IgD-negative memory B cell (primary cell): ENCODE data around the gene BORCS8. TPM values are rescaled to one million over a fixed set of nuclear protein-coding genes. Genes with fewer than 3 reads are reported as not detected.

Experiments
- H3K27ac Mint-ChIP-seq, 3 donors: one replicate each; pipeline ENCODE4 v1.8.0; 2020 to 2022; ENCODE audit warnings: mild to moderate bottlenecking in 3 of 3, mixed read lengths in 3 of 3, moderate library complexity in 1 of 3
- H3K27me3 Mint-ChIP-seq: one replicate; pipeline ENCODE4 v1.8.0; 2021; ENCODE audit warnings: mixed read lengths
- H3K36me3 Mint-ChIP-seq: one replicate; pipeline ENCODE4 v1.8.0; 2020; ENCODE audit warnings: mild to moderate bottlenecking, mixed read lengths
- H3K4me1 Mint-ChIP-seq, 3 donors: one replicate each; pipeline ENCODE4 v1.8.0; 2020 to 2022; ENCODE audit warnings: mixed read lengths in 3 of 3, mild to moderate bottlenecking in 1 of 3
- H3K4me3 Mint-ChIP-seq, 4 donors: one replicate each; pipeline ENCODE4 v1.8.0; 2020 to 2022; ENCODE audit warnings: mild to moderate bottlenecking in 4 of 4, mixed read lengths in 4 of 4, moderate library complexity in 3 of 4
- H3K9me3 Mint-ChIP-seq, 3 donors: one replicate each; pipeline ENCODE4 v1.8.0; 2020 to 2021; ENCODE audit warnings: mixed read lengths in 3 of 3, mild to moderate bottlenecking in 1 of 3
- polyA plus RNA-seq: library from polyadenylated mRNA; unstranded; fragments of 300-500 nt; fragmentation: Illumina TruSeq; gene quantifications from one replicate; pipeline ENCODE4 v1.2.3, GENCODE V29; 2021

BORCS8 gene
- polyA plus RNA-seq, 1 donor from 2014 or later = 21.6 TPM

DNA sequence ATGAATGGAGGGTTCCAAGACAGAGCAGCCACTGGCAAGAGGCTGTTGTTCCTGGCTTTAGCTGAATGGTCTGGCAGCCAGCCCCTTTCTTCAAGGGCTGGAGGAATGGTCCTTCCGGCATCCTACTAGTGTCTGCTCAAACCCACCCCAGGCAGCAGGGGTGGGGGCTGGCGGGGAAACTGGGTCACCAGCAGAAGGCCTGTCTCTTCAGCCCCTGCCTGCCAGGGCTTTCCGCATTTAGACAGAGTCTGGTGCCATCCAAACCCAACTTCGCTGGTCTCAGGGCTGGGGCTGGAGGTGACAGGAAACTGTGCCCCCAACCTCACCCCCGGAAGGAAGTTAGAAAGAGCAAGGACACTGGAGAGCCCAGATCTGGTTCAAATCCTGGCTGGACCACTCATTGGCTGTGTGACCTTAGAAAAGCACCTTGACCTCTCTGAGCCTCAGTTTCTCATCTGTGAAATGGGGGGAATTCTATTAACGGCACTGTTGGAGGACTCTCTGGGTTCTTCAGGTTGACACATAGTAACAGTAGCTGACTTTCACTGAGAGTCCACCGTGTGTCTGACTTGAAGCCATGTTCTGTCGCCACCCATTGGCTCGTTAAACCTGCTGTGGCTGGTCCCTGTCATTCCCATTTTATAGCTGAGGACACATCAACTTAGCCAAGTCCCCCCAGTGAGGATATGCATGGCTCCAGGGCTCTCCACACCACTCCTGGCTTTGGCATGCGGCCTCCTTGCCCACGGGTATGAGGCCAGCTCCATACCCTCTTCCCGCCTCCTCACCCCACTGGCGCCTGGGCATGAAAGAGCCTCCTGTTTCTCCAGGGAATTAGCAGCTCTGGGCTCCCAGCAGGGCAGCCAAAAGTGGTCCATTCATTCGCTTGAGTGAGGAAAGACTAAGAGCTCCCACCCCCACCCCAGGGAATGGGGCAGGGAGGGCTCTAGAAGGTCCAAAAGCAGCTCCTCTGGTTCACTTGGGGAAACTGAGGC lies 13.8 kb upstream of the BORCS8 start:
- H3K27ac Mint-ChIP-seq = peak overlapping the region in 2 of 3 donors; percentile 21 to 57
- H3K4me1 Mint-ChIP-seq = peaks cover 20 to 24% (median 23%) of the 10 kb centered on the region in 3 donors
- no peaks in the 10 kb centered on the region for H3K36me3 Mint-ChIP-seq
- peaks cover 12% of the 10 kb centered on the region for H3K27me3 Mint-ChIP-seq
- peak overlapping the region in 2 of 4 donors; percentile 22 to 69 for H3K4me3 Mint-ChIP-seq
- peaks cover 0 to 4% (median 4%) of the 10 kb centered on the region in 3 donors for H3K9me3 Mint-ChIP-seq

DNA sequence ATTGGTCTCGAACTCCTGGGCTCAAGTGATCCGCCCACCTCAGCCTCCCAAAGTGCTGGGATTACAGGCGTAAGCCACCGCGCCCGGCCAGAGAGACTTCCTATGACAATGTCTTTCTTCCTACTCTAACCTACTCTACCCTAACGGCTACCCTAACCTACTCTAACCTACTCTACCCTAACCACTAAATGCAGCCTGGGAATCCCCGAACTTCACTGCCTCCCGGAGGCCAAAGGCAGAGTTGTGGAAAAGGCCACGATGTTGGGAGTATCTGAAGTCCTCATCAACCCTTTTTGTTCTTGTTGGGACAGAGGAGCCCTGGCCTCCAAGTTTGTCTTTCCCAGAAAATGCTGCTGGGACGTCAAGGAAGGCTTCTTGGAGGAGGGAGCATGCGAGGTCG lies 12.2 kb upstream of the BORCS8 start:
- H3K27ac Mint-ChIP-seq = peak overlapping the region in 1 of 3 donors; percentile 96
- peak overlapping the region; percentile 67 to 96 (median 81) for H3K4me3 Mint-ChIP-seq
- peaks cover 8% of the 10 kb centered on the region for H3K27me3 Mint-ChIP-seq
- peaks cover 0 to 4% (median 4%) of the 10 kb centered on the region in 3 donors for H3K9me3 Mint-ChIP-seq
- H3K4me1 Mint-ChIP-seq = peaks cover 22 to 24% (median 23%) of the 10 kb centered on the region in 3 donors
- H3K36me3 Mint-ChIP-seq = no peaks in the 10 kb centered on the region

DNA sequence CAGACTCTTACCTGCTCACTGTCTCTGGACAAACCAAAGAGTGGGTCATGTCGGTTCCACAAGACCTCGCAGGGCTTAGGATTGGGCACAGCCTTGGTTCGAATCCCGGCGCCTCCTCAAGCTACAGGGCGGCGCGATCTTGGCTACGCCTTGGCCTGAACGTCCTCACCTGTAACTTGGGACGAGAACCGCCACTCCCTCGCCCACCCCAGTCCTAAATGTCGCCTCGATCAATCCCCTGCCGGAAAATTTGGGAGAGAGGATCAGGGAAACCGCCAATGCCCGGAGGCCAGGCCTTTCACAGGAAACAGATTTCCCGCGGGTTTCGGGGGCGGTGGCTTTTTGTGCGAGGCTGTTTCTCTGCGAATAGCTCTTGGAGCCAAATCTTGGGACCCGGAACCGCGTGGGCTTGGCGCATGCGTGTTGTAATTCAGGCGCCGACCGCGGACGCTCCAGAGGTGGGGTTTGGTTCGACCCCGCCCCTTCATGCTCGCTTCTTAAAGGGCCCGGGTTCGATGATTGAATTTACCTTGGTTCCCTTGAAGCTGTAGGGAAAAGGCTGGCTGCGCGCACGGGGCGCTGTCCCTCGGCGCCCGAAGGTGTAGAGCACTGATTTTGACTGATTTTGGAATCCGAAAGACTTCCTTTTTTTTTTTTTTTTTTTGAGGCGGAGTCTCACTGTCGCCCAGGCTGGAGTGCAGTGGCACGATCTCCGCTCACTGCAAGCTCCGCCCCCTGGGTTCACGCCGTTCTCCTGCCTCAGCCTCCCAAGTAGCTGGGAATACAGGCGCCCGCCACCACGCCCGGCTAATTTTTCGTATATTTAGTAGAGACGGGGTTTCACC lies 11.3 kb upstream of the BORCS8 start, which contains the start of gene NR2C2AP:
Gene NR2C2AP (minus strand): TSS at position 403 of the 845 bp plus-strand sequence. CDS start 354 bp downstream, at position 49.
- Mint-ChIP-seq H3K4me3 (peak within 1 kb of the TSS; percentile 91 to 99 (median 96)), H3K9me3 (peaks cover 0 to 4% (median 4%) of the 10 kb centered on the region in 3 donors), H3K27me3 (peaks cover 8% of the 10 kb centered on the region), H3K27ac (peak within 1 kb of the TSS; percentile 96 to 97 (median 96)), H3K36me3 (no peaks in the 10 kb centered on the region), H3K4me1 (peaks cover 22 to 24% (median 23%) of the 10 kb centered on the region in 3 donors)

DNA sequence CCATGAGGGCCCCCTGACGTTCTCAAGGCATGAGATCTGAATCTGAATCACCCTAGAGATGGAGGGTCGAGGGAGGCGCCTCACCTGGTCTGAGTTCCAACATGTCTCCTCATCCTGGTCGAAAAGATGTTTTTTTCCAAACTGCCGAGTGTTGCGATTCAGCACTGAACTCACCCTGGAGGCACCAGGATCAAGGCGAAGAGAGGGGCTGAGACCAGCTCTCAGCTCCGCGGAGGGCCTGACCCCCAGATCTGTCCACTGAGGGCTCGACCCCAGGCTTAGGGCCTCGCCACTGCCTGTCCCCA lies 10.7 kb upstream of the BORCS8 start:
- H3K4me1 Mint-ChIP-seq = peaks cover 19 to 22% (median 21%) of the 10 kb centered on the region in 3 donors
- peaks cover 0 to 4% (median 2%) of the 10 kb centered on the region in 3 donors for H3K9me3 Mint-ChIP-seq
- H3K27me3 Mint-ChIP-seq = peaks cover 8% of the 10 kb centered on the region
- peak overlapping the region; percentile 96 to 97 (median 96) for H3K27ac Mint-ChIP-seq
- H3K36me3 Mint-ChIP-seq = no peaks in the 10 kb centered on the region
- H3K4me3 Mint-ChIP-seq = peak overlapping the region; percentile 91 to 99 (median 96)

DNA sequence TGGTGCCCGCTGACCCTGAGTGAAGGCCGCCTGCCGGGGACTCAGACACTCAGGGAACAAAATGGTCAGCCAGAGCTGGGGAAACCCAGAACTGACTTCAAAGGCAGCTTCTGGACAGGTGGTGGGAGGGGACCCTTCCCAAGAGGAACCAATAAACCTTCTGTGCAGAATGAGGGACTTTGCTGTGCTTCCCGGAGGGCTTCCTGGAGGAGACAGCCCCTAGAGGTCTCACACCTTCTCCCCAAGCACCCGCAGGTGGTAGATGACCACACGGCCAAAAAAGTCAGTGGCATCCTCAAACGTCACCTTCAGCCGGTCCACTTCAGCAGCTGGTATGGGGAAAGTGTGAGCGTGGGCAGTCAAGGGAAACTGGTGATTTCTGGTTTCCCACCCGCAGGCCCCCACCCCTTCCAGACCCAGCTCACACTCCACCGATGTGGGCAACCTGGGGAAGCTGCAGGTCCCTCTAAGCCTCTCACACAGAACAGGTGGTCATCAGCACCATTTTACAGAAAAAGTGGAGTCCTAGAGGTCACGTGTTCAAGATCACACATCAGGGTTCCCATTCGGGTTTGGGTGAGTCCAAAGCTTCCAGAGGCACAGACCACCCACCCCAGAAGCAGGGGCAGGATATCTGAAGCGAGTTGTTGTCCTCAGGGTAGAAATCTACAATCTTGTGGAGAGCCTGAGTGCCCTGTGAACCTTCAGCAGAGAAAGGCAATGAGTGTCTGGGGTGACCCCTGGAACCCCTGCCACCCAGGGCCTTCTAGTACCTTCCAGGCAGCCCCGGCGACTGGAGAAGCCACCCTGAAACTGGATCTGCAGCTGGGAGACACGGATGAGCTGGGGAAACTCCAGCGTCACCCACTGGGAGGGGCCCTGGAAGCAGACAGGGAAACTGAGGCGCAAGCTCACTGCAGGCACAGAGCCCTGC lies 10.0 kb upstream of the BORCS8 start:
- peaks cover 0 to 1% (median 0%) of the 10 kb centered on the region in 3 donors for H3K9me3 Mint-ChIP-seq
- H3K4me3 Mint-ChIP-seq = peak overlapping the region; percentile 80 to 99 (median 94)
- peak overlapping the region; percentile 96 to 97 (median 96) for H3K27ac Mint-ChIP-seq
- peaks cover 14 to 15% (median 15%) of the 10 kb centered on the region in 3 donors for H3K4me1 Mint-ChIP-seq
- peaks cover 5% of the 10 kb centered on the region for H3K27me3 Mint-ChIP-seq
- H3K36me3 Mint-ChIP-seq = no peaks in the 10 kb centered on the region

DNA sequence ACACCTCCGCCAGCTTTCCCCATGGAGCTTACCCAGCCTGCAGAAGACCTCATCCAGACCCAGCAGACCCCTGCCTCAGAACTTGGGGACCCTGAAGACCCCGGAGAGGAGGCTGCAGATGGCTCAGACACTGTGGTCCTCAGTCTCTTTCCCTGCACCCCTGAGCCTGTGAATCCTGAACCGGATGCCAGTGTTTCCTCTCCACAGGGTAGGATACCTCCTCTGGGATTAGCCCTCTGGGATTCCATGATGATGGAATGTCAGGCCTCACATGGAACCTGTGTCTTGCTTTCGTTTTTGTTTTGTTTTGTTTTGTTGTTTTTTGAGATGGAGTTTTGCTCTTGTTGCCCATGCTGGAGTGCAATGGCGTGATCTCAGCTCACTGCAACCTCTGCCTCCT lies 2.0 kb upstream of the BORCS8 start:
- H3K4me1 Mint-ChIP-seq = peaks cover 12 to 22% (median 19%) of the 10 kb centered on the region in 3 donors
- H3K36me3 Mint-ChIP-seq = no peaks in the 10 kb centered on the region
- no peaks in the 10 kb centered on the region for H3K9me3 Mint-ChIP-seq

DNA sequence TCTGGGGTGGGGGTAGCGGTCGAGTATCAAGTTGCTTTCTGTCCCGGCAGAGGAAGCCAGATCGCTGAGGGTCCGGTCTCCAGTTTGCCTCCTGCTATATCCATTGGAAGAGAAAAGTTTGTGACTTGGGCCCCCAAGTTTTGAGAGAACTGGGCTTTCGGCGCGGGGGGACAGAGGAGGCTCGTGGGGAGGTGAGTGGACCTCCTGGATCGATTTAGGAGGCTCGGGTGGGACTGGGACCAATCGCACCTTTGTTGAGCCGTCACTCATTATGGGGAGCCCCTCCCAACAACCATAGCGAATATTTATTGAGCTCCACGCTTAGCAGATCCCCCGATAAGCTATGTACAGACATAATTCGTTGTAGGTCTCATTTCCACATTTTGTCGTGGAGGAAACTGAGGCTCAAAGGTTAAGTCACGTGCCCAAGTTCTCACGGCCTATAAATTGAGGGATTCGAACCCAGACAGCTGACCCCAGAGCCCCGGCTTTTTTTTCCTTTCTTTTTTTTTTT lies 1.0 kb upstream of the BORCS8 start:
- H3K9me3 Mint-ChIP-seq = no peaks in the 10 kb centered on the region
- peaks cover 12 to 22% (median 19%) of the 10 kb centered on the region in 3 donors for H3K4me1 Mint-ChIP-seq
- H3K27ac Mint-ChIP-seq = peak overlapping the region; percentile 99 to 100 (median 100)
- H3K36me3 Mint-ChIP-seq = no peaks in the 10 kb centered on the region
- H3K4me3 Mint-ChIP-seq = peak overlapping the region; percentile 96 to 99 (median 97)
- no peaks in the 10 kb centered on the region for H3K27me3 Mint-ChIP-seq

More for the DNA sequence above, 2.0 kb upstream of the BORCS8 start:
- Mint-ChIP-seq H3K4me3 (peak overlapping the region; percentile 96 to 99 (median 97)), H3K27me3 (no peaks in the 10 kb centered on the region), H3K27ac (peak overlapping the region in 2 of 3 donors; percentile 55 to 100)

DNA sequence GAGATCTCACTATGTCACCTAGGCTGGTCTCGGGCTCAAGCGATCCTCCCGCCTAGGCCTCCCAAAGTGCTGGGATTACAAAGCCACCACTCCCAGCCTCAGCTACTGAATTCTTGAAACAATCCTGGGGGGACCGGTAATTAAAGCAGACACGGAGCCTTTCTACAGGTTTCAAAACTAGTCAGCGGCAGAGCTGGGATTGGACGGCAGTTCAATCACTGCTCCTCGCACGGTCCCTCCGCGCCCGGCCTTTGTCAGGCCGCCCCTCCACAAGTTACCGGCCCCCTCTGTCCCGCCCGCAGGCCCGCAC lies 229 bp downstream of the BORCS8 start:
- Mint-ChIP-seq H3K36me3 (no peaks in the 10 kb centered on the region), H3K4me3 (peak overlapping the region; percentile 96 to 99 (median 97)), H3K9me3 (peaks cover 0 to 3% (median 0%) of the 10 kb centered on the region in 3 donors), H3K27ac (peak overlapping the region; percentile 99 to 100 (median 100)), H3K4me1 (peaks cover 12 to 24% (median 19%) of the 10 kb centered on the region in 3 donors), H3K27me3 (no peaks in the 10 kb centered on the region)

DNA sequence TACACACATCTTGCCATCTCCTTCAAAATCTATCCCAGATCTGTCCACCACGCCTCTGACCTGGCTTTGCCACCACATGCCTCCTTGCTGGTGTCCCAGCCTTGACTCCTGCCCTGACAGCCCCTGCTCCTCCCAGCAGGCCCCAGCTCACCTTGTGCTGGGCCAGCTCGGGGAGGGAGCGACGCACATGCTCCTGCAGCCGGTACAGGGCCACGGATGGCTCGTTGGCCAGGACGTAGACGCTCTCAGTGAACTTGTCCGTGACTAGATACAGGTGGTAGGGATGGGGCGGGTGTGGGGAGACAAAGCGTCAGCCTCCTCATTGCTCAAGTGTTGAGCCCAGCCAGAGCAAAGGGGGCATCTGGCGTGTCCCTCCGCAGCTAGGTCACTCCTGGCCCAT lies 5.2 kb downstream of the BORCS8 start:
- H3K4me3 Mint-ChIP-seq = peak overlapping the region in 2 of 4 donors; percentile 64 to 76
- H3K4me1 Mint-ChIP-seq = peaks cover 9 to 24% (median 15%) of the 10 kb centered on the region in 3 donors
- no peaks in the 10 kb centered on the region for H3K27me3 Mint-ChIP-seq
- peaks cover 0 to 3% (median 0%) of the 10 kb centered on the region in 3 donors for H3K9me3 Mint-ChIP-seq
- peaks cover 4% of the 10 kb centered on the region for H3K36me3 Mint-ChIP-seq
- H3K27ac Mint-ChIP-seq = peak overlapping the region in 1 of 3 donors; percentile 5

DNA sequence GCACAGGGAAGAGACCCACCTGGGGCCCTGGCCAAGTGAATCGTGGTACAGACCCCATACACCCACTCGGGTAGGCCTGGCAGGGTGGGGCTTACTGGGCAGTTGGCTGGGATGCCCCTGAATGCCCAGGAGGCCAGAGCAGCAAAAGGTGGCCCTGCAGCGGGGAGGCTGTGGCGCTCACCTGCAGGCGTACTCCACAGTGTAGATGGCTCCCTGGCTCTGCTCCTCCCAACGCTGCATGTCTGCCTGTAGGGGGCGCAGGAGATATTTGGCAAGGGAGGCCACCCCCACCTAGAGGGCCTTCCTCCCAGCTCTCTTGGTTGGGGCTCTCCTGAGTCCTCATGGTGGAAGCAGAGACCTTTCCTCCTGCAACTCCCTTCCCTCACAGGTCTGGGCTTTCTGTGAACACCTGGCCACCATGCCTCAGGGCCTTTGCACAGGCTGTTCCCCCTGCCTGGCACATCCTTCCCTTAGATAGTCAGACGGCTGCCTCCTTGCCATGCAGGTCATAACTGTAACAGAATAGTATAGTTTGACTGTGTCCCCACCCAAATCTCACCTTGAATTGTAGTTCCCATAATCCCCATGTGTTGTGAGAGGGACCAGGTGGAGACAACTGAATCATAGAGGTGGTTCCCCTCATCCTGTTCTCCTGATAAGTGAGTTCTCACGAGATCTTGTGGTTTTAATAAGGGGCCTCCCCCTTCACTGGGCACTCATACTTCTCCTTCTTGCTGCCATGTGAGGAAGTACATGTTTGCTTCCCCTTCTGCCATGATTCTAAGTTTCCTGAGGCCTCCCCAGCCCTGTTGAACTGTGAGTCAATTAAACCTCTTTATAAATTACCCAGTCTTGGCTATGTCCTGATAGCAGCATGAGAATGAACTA lies 5.9 kb downstream of the BORCS8 start:
- no peaks in the 10 kb centered on the region for H3K27me3 Mint-ChIP-seq
- H3K36me3 Mint-ChIP-seq = peaks cover 4% of the 10 kb centered on the region
- peak overlapping the region in 2 of 3 donors; percentile 5 to 33 for H3K27ac Mint-ChIP-seq
- peaks cover 0 to 3% (median 0%) of the 10 kb centered on the region in 3 donors for H3K9me3 Mint-ChIP-seq
- peak overlapping the region in 3 of 4 donors; percentile 33 to 76 (median 64) for H3K4me3 Mint-ChIP-seq
- peaks cover 7 to 21% (median 11%) of the 10 kb centered on the region in 3 donors for H3K4me1 Mint-ChIP-seq

DNA sequence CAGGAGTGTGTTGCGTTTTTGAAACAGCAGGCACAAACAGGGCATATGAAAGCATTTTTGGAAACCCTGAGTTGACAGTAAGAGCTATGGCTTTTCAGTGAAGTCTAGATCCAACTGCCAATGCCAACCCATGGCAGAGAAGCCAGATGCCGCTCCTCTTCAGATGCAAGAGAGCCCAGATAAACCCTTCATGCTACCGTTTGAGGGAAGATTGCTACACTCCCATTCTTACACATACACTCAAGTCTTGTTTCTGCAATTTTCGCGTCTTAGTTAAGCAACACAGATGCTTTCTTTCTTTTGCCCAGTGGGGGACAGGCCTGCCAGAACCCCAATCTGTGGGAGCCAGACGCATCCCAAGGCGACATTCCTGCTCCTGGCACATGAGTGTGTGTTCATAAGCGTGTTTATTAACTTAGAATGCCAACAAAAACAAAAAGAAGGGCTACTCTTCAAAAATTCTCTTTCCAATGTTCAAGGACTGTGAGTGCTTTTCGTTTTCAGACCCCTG lies 10.4 kb downstream of the BORCS8 start:
- no peaks in the 10 kb centered on the region for H3K9me3 Mint-ChIP-seq
- peaks cover 5 to 8% (median 6%) of the 10 kb centered on the region in 3 donors for H3K4me1 Mint-ChIP-seq
- H3K4me3 Mint-ChIP-seq = no peak overlapping the region
- no peaks in the 10 kb centered on the region for H3K27me3 Mint-ChIP-seq
- H3K36me3 Mint-ChIP-seq = peaks cover 8% of the 10 kb centered on the region
- H3K27ac Mint-ChIP-seq = no peak overlapping the region

DNA sequence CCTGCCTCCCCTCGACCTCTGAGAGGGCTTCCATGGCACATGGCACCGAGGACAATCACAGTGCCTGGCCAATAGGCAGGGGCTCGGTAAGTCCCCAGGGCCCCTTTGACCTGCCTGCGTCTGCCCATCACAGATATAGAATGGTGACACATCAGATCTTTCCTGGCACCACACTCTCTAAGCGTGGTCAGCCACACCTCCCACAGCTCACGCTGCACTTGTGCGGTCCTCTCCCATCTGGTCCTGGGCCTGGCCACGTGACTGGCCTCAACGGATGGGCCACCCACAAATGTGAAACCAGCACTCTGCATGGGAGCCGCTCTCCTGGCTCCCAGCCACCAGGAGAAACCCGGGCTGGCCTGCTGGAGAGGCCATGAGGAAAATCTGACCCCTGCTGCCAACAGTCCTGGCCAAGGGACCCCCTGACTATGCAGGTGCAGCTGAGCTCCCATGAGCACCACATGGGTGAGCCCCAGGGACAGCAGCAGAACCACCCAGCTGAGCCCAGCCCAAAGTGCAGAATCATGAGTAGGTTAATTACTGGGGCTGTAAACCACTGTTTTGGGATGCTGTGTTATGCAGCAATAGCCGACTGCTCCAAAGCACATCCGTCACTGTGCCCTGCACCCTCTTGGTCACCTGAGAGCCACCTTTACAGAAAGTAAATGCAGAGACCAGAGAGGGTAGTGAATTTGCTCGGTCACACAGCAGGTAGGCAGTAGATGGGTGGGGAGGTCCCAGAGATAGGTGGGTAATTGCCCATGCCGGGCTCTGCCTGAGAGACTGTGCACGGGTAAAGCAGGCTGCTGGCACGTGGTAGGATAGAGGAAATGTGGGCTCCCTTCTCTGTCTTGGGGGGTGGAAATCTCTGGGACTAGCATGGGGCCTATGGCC lies 12.2 kb downstream of the BORCS8 start:
- Mint-ChIP-seq H3K27ac (no peak overlapping the region), H3K4me3 (no peak overlapping the region), H3K4me1 (peaks cover 4 to 5% (median 4%) of the 10 kb centered on the region in 3 donors), H3K36me3 (peaks cover 4% of the 10 kb centered on the region), H3K27me3 (no peaks in the 10 kb centered on the region), H3K9me3 (no peaks in the 10 kb centered on the region)
